ENCODE data around the gene SDF2L1. TPM values are rescaled to one million over a fixed set of nuclear protein-coding genes. Genes with fewer than 3 reads are reported as not detected.

The SDF2L1 gene
- total and polyA plus RNA-seq, 12 donors: 14.0 to 83.9 (median 27.4) TPM

DNA sequence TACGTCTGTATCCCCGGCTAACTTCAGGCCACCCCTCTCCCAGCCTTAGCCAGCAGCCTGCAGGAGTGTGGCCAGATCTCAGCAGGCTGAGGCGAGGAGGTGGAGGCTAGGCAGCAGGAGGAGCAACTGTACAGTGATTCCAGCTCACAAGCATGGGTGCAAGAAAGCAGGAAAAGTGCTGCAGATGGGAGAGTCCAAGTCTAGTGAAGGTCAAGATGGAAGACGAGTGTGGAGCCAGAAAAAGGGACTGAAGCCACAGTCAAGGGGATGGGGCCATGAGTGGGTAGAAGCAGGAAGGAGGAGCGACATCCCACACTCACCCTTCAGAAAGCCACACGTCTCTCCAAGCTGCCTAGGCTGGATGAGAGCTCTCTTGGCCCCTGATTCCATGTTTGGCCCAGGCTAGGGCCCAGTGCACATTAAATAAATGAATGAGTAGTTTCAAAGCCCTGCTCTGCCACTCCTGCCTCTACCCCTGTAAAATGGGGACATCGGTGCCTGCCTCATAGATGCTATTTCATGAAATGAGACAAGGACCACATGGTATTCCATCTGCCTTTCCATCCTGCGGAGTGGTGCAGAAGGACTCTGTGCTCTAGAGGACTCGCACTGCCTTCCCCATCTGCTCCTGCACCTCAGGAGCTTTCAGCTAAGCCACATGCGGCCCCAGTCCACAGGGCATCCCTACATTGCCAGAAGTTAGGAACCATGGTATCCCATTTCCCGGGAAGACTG lies 15.2 kb upstream of the SDF2L1 start:
- H3K4me1 ChIP-seq (replicated peaks in 1 of 2): peaks cover 6 to 18% of the 10 kb centered on the region in 2 donors
- DNase-seq: no peak
- TF ChIP-seq POLR2A (IDR thresholded peaks at IDR 0.05) (no peak), CTCF (IDR thresholded peaks at IDR 0.05) (no peak)
- no peak overlapping the region for H3K27ac ChIP-seq
- no peaks in the 10 kb centered on the region for H3K9me3 ChIP-seq (replicated peaks in 1 of 3)
- peaks cover 0 to 5% of the 10 kb centered on the region in 2 donors for H3K36me3 ChIP-seq (replicated peaks in 1 of 2)
- 79 to 88% (median 82%) methylated on average over 7 to 11 of the region's 11 CpGs for WGBS, 4 donors
- no peaks in the 10 kb centered on the region for H3K27me3 ChIP-seq
- intact Hi-C loops (cut with DNase I): loop anchor here in 1 of 2 donors (5.0 kb wide), 1 partner anchor 50 kb away; no protein-coding TSS in a partner anchor
- H3K4me3 ChIP-seq: no peak overlapping the region

- no peaks in the 10 kb centered on the region for H3K27me3 ChIP-seq
- H3K4me1 ChIP-seq (replicated peaks in 1 of 2): peaks cover 6 to 12% of the 10 kb centered on the region in 2 donors
- no peaks in the 10 kb centered on the region for H3K9me3 ChIP-seq (replicated peaks in 1 of 3)
- WGBS, 4 donors: 61 to 91% (median 67%) methylated on average over 17 to 74 of the region's 74 CpGs
- H3K27ac ChIP-seq: no peak overlapping the region
- no peaks in the 10 kb centered on the region for H3K36me3 ChIP-seq (replicated peaks in 1 of 2)
- intact Hi-C loops (cut with DNase I): loop anchor here in 1 of 2 donors (5.0 kb wide), 1 partner anchor 51 kb away; no protein-coding TSS in a partner anchor
- DNase-seq: peak in 1 of 7 donors; percentile 33
- H3K4me3 ChIP-seq: peak overlapping the region in 2 of 4 donors; percentile 52 to 69
- no peak for TF ChIP-seq CTCF (IDR thresholded peaks at IDR 0.05)
- no peak for TF ChIP-seq POLR2A (IDR thresholded peaks at IDR 0.05)
These were observed 13.5 kb upstream of the SDF2L1 start for GRCh38 chr22:21628386-21629254.

DNA sequence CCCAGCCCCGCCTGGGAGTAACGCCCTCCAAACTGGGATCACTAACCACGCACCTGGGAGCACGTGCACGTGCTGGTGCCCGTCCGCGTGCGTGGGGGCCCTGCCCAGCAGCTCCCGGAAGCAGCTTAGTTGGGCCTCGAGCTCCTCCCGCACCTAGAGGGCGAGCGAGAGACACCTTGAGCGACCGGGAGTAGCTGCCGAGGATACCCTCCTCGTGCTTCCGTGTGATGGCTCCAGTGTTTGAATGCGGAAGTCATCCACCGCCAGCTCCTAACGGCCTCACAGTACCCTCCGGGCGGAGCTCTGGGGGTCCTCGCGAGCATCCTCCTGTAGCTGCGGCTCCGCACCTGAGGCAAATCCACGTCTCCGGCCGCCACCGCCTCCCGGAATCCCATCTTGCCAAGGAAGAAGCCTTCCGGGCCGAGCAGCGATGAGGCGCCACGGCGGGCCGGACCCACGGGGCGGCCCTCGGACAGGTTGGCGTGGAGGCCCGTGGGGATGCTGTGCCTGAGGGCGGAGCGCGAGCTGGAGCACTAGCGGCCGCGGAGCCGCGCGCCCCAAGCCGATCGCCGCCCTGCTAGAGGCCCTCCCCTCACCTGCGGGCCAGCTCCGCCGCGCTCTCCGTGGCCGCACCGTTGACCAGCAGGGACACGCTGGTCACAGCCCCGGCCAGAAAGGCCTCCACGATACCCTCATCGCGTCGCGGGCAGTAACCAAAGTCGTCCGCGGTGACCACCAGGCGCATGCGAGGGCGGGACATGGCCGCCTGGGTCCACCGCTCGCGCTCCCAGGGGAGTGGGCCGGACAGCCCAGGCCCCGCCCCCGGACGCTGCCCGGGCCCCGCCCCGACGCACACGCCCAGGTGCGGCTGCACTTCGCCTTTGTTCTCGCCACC lies 12.6 kb upstream of the SDF2L1 start, which contains the start of gene YDJC:
Gene YDJC (minus strand): TSS at position 768 of the 895 bp plus-strand sequence. CDS start 8 bp downstream, at position 760.
- Histone ChIP-seq H3K27me3 (no peaks in the 10 kb centered on the region), H3K36me3 (replicated peaks in 1 of 2) (no peaks in the 10 kb centered on the region), H3K4me3 (peak within 1 kb of the TSS; percentile 48 to 69 (median 50)), H3K9me3 (replicated peaks in 1 of 3) (no peaks in the 10 kb centered on the region), H3K27ac (peak within 1 kb of the TSS in 3 of 5 donors; percentile 28 to 81 (median 56)), H3K4me1 (replicated peaks in 1 of 2) (peaks cover 6 to 12% of the 10 kb centered on the region in 2 donors)
- peak; percentile 51 for TF ChIP-seq POLR2A (IDR thresholded peaks at IDR 0.05)
- TF ChIP-seq CTCF (IDR thresholded peaks at IDR 0.05): peak in 5 of 6 experiments; percentile 18 to 92 (median 37)
- peak; percentile 81 to 95 (median 92) for DNase-seq
- WGBS, 4 donors: 0 to 1% (median 0%) methylated on average over 15 to 93 of the region's 93 CpGs
- intact Hi-C loops (cut with DNase I): loop anchor here in 1 of 2 donors (5.0 kb wide), 1 partner anchor 52 kb away; no protein-coding TSS in a partner anchor
